Measurements from ENCODE around the gene CRYZL1. TPM values are rescaled to one million over a fixed set of nuclear protein-coding genes. Genes with fewer than 3 reads are reported as not detected.
A peak's percentile ranks its signal among the peaks of the same experiment; 100 is the strongest.

Gene CRYZL1
- total RNA-seq, 2 donors from 2014 or later = 31.9 to 39.5 TPM

- DNase-seq (ENCODE audit: low spot score in 2 of 2) (no peak), ATAC-seq (no peak)
- no peak overlapping the region for H3K27ac Mint-ChIP-seq
- no peaks in the 10 kb centered on the region for H3K9me3 Mint-ChIP-seq
- no peaks in the 10 kb centered on the region for H3K36me3 Mint-ChIP-seq
Measured at GRCh38 chr21:33667636-33668035, 26.1 kb upstream of the CRYZL1 start.

GRCh38 chr21:33666153-33666552 is 24.6 kb upstream of the CRYZL1 start:
- peaks cover under 1 to 2% of the 10 kb centered on the region in 2 donors for H3K36me3 Mint-ChIP-seq

DNA sequence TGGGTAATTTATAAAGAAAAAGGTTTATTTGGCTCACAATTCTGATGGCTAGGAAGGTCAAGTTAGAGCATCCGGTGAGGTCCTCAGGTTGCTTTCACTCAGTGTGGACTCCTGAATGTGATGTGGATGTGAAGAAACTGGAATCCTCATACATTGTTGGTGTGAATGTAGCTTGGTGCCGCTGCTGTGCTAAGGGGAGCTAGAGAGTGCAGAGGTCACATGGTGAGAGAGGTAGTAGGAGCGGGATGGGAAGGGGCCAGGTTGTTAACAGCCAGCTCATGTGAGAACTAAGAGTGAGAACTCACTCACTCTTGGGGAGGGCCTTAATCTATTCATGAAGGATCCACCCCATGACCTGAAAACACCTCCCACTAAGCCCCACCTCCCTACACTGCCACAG is 22.6 kb upstream of the CRYZL1 start:
- ATAC-seq (no peak), DNase-seq (ENCODE audit: low spot score in 2 of 2) (no peak)
- Mint-ChIP-seq H3K36me3 (peaks cover 4 to 6% of the 10 kb centered on the region in 2 donors), H3K9me3 (peaks cover 0 to 2% of the 10 kb centered on the region in 2 donors), H3K27ac (no peak overlapping the region)

More at GRCh38 chr21:33666153-33666552, 24.6 kb upstream of the CRYZL1 start:
- DNase-seq (ENCODE audit: low spot score in 2 of 2) (no peak), ATAC-seq (no peak)
- peaks cover 0 to under 1% of the 10 kb centered on the region in 2 donors for H3K9me3 Mint-ChIP-seq
- no peak overlapping the region for H3K27ac Mint-ChIP-seq

DNA sequence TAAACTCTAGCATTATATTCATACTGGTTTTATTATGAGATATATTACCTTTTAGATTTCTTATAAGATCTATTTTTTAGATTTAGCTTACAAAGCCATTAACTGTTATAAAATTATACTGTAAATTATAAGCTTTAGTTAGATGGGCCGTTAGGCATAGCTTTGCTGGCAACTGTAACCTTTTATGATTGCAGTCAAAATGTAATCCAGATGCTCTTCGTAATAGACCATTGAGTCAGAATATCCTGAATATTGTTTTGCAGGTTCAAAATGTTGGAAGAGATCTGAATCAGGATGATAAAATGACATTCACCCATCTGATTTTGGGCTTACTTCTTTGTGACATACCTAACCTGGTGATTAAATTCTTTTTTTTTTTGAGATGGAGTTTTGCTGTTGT is 21.7 kb upstream of the CRYZL1 start:
- H3K9me3 Mint-ChIP-seq = peaks cover 0 to 2% of the 10 kb centered on the region in 2 donors
- no peak for DNase-seq (ENCODE audit: low spot score in 2 of 2)
- ATAC-seq = no peak
- peaks cover 4 to 6% of the 10 kb centered on the region in 2 donors for H3K36me3 Mint-ChIP-seq
- H3K27ac Mint-ChIP-seq = no peak overlapping the region

DNA sequence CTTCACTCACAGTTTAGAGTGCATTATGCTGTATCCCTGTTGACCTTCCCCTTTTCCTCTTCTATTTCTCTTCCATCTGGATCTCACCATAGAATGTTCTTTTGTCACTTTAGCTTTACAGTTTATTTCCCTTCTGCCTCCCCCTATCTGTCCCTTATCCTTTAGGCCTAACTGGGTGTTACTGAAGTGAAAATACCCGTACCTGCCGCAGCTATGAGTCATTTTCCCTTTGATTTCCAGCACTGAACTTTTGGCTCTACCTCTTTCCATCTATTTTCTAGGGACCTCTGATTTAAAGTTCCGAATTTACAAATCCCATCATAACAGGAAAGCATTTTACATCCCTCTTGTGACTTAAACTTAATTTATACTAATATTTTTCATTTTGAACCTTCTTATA is 20.5 kb upstream of the CRYZL1 start:
- peaks cover 0 to 2% of the 10 kb centered on the region in 2 donors for H3K9me3 Mint-ChIP-seq
- DNase-seq (ENCODE audit: low spot score in 2 of 2) = no peak
- H3K36me3 Mint-ChIP-seq = peaks cover 4 to 6% of the 10 kb centered on the region in 2 donors
- no peak for ATAC-seq
- no peak overlapping the region for H3K27ac Mint-ChIP-seq

DNA sequence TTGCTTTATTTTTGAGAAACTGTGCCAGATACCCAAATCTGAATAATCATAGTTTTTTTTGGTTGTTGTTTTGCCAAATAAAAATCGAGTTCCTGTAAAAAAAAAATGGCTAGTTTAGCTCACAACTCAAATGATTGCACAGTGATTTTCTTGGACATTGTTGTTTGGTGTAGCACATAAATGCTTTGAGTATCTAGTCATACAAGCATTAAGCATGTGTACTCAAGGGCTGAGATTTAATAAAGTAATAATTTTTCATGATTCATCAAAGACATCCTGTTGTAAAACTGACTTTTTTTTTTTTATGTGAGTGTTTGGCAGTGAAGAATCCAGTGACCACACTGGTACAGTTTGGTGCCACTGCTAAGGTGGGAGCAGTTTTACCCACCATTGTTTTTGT is 19.6 kb upstream of the CRYZL1 start:
- peaks cover 0 to 2% of the 10 kb centered on the region in 2 donors for H3K9me3 Mint-ChIP-seq
- H3K27ac Mint-ChIP-seq = no peak overlapping the region
- H3K36me3 Mint-ChIP-seq = peaks cover 4 to 6% of the 10 kb centered on the region in 2 donors
- ATAC-seq (no peak), DNase-seq (ENCODE audit: low spot score in 2 of 2) (no peak)

- Mint-ChIP-seq H3K27ac (no peak overlapping the region), H3K36me3 (peaks cover 4 to 6% of the 10 kb centered on the region in 2 donors), H3K9me3 (peaks cover 0 to 2% of the 10 kb centered on the region in 2 donors)
- ATAC-seq = no peak
- DNase-seq (ENCODE audit: low spot score in 2 of 2) = no peak
Measured at GRCh38 chr21:33660406-33660805, 18.9 kb upstream of the CRYZL1 start.

- ATAC-seq (no peak), DNase-seq (ENCODE audit: low spot score in 2 of 2) (no peak)
- H3K36me3 Mint-ChIP-seq = peaks cover 4 to 6% of the 10 kb centered on the region in 2 donors
- peaks cover 0 to 2% of the 10 kb centered on the region in 2 donors for H3K9me3 Mint-ChIP-seq
- H3K27ac Mint-ChIP-seq = no peak overlapping the region
Measured at GRCh38 chr21:33659568-33659949, 18.0 kb upstream of the CRYZL1 start.

DNA sequence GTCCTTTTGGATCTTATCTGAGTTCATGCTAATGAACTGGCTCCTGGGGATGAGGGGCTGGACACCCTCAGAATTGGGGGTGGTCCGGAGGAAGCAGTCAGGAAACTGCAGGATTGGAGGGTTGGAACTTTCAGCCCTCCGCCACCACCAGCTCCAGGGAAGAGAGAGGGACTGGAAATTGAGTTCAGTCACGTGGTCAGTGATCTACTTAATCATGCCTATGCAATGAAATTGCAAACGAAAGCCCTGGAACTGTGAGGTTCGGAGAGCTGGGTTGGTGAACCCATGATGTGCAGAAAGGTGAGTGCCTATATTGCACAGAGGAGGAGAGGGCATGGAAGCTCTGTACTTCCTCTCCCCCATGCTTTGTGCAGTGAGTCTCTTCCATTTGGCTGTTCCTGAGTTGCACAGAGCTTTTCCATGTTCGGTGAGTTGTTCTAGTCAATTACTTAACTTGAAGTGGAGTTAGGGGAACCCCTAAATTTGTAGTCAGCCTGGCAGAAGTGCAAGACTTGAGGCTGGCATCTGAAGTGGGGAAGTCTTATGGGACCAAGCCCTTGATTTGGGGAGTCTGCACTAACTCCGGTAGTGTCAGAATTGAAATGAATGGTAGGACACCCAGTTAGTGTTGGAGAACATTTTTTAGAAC is 17.5 kb upstream of the CRYZL1 start:
- Mint-ChIP-seq H3K27ac (no peak overlapping the region), H3K9me3 (peaks cover 0 to 2% of the 10 kb centered on the region in 2 donors), H3K36me3 (peaks cover 4 to 6% of the 10 kb centered on the region in 2 donors)
- ATAC-seq (no peak), DNase-seq (ENCODE audit: low spot score in 2 of 2) (no peak)

DNA sequence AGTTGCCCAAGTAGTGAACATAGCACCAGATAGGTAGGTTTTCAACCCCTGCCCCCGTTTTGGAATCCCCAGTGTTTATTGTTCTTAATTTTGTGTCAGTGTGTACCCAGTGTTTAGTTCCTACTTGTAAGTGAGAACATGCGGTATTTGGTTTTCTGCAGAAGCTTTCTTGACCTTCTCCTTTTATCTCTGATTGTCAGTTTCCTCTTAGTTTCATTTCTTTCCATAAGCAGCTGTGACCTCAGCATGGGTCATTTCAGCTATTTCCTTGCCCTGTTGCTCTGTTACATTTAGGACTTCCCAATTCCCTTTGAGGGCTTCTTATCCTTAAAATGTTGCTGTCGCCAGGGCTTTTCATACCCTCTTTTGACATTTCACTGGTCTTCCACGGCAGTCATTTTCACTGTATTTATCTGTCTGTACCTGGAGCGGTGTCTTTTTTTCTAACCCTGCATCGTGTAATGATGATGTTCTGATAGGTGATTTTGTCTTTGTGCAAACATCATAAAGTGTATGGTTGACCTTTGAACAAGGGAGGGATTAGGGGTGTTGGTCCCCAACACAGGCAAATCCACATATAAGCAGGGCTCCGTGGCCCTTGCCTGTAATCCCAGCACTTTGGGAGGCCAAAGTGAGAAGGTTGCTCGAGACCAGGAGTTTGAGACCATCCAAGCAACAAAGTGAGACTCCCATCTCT is 15.7 kb upstream of the CRYZL1 start:
- ATAC-seq (no peak), DNase-seq (ENCODE audit: low spot score in 2 of 2) (no peak)
- Mint-ChIP-seq H3K36me3 (peaks cover 4 to 6% of the 10 kb centered on the region in 2 donors), H3K27ac (no peak overlapping the region), H3K9me3 (peaks cover 0 to 2% of the 10 kb centered on the region in 2 donors)

GRCh38 chr21:33655588-33656221 is 14.2 kb upstream of the CRYZL1 start:
- no peak for ATAC-seq
- no peaks in the 10 kb centered on the region for H3K9me3 Mint-ChIP-seq
- H3K27ac Mint-ChIP-seq = no peak overlapping the region
- DNase-seq (ENCODE audit: low spot score in 2 of 2) = no peak
- H3K36me3 Mint-ChIP-seq = no peaks in the 10 kb centered on the region

DNA sequence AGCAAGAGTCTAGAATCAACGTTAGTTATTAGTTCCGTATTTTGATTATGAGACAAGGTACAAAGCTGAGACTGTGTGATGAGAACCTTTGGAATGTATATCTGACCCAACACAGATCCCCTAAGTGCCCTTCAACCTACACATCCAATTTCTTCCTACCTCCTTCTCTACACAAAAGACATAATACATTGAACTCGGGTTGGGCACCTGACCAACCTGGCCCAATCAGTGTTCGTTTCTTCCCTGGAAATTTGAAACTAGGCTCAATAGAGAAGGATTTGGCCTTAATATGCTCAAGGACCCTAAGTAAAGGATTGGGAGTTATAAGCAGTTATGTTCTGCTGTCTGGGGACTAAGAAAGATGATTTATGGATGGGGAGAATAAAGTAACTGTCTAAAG is 12.9 kb upstream of the CRYZL1 start:
- no peak for DNase-seq (ENCODE audit: low spot score in 2 of 2)
- H3K36me3 Mint-ChIP-seq = no peaks in the 10 kb centered on the region
- ATAC-seq = no peak
- H3K9me3 Mint-ChIP-seq = no peaks in the 10 kb centered on the region
- H3K27ac Mint-ChIP-seq = no peak overlapping the region

- ATAC-seq = no peak
- no peak overlapping the region for H3K27ac Mint-ChIP-seq
- DNase-seq (ENCODE audit: low spot score in 2 of 2) = no peak
- no peaks in the 10 kb centered on the region for H3K9me3 Mint-ChIP-seq
- H3K36me3 Mint-ChIP-seq = no peaks in the 10 kb centered on the region
Measured at GRCh38 chr21:33651965-33652680, 10.6 kb upstream of the CRYZL1 start.

- Mint-ChIP-seq H3K9me3 (no peaks in the 10 kb centered on the region), H3K27ac (no peak overlapping the region), H3K36me3 (no peaks in the 10 kb centered on the region)
- ATAC-seq (no peak), DNase-seq (ENCODE audit: low spot score in 2 of 2) (no peak)
Measured at GRCh38 chr21:33650929-33651509, 9.5 kb upstream of the CRYZL1 start.

- Mint-ChIP-seq H3K9me3 (no peaks in the 10 kb centered on the region), H3K27ac (no peak overlapping the region), H3K36me3 (no peaks in the 10 kb centered on the region)
- DNase-seq (ENCODE audit: low spot score in 2 of 2) (no peak), ATAC-seq (no peak)
Measured at GRCh38 chr21:33650230-33650629, 8.7 kb upstream of the CRYZL1 start.

DNA sequence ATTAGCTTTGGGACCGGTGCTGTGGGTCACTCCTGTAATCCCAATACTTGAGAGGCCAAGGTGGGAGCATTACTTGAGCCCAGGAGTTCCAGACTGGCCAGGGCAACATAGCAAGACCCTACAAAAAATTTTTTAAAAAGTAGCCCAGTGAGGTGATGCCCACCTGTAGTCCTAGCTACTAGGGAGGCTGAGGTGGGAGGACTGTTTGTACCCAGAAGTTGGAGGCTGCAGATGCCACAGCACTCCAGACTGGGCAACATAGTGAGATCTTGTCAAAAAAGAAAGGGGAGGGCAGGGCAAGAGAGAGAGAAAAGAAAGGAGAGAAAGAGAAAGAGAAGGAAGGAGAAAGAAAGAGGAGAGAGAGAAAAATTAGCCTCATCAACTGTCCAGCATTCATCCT is 7.0 kb upstream of the CRYZL1 start:
- Mint-ChIP-seq H3K36me3 (peaks cover 3% of the 10 kb centered on the region in 2 donors), H3K9me3 (no peaks in the 10 kb centered on the region), H3K27ac (peak overlapping the region in 1 of 2 donors; percentile 66)
- no peak for DNase-seq (ENCODE audit: low spot score in 2 of 2)
- ATAC-seq = no peak

DNA sequence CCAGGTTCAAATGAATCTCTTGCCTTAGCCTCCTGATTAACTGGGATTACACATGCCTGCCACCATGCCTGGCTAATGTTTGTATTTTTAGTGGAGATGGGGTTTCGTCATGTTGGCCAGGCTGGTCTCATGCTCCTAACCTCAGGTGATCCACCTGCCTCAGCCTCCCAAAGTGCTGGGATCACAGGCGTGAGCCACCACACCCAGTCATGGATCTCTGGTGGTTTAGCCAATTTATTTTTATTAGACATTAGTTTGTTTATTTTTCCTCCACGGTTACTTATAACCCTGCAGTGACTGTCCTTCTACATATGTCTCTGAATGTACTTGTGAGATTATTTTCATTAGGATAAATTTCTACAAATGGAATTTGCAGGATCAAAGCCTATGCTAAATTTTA is 6.0 kb upstream of the CRYZL1 start:
- ATAC-seq (no peak), DNase-seq (ENCODE audit: low spot score in 2 of 2) (no peak)
- peaks cover 6% of the 10 kb centered on the region in 2 donors for H3K36me3 Mint-ChIP-seq
- H3K27ac Mint-ChIP-seq = no peak overlapping the region
- no peaks in the 10 kb centered on the region for H3K9me3 Mint-ChIP-seq
